Spleen (tissue), 7 donors: ENCODE measurements around the gene OSMR.

Experiments used
- POLR2A ChIP-seq, 3 donors: fragments of 450-650 bp; IDR thresholded peaks; one replicate each; pipeline ENCODE4 v1.5.1; 2017; ENCODE audit warnings: antibody characterized with exemption in 3 of 3, mild to moderate bottlenecking in 1 of 3
- POLR2AphosphoS5 ChIP-seq, 3 donors: sonication (generic); formaldehyde crosslinking; IDR thresholded peaks; one replicate each; pipeline ENCODE4 v1.5.1; 2017; ENCODE audit warnings: antibody characterized with exemption in 3 of 3
- TF ChIP-seq, protein P1 (sequence below), 11 experiments: fragments of 200-600 bp in 7 of 11; fragments of 450-650 bp in 4 of 11; sonication (generic) in 4 of 11; IDR thresholded peaks in 8 of 11; conservative IDR thresholded peaks in 3 of 11; 1 replicate in 7 of 11; 2 replicates in 4 of 11; pipeline versions ENCODE4 v1.4.0 to v1.8.0; 2016 to 2021; ENCODE audit warnings: antibody characterized with exemption in 11 of 11, inconsistent platforms in 4 of 11, mild to moderate bottlenecking in 1 of 11
- donor health status: DM: no; HTN: no; CAD: no; lungs with moderate emphysema.
- donor health status: DM: no; HTN: no; CAD: no.
- donor health status: DM: no; HTN: no; CAD: no.

DNA sequence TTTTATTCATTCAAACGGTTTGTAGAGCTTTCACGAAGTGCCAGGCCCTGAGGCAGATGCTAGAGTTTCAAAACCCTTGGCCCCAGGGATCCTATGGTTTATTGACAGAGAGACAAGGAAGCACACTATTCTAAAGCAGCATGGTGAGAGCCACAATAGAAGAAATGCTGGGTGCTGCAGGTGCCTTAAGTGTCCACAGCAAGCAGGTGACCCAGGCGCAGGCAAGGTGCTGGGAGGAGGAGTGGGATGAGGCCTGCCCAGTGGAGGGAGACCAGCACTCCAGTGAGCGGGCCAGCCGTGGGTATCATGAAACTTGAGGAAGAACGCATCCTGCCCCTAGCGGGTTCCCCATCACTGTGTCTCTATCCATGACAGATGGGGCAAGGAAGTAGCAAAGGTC, 71.0 kb downstream of the OSMR start:
- TF ChIP-seq, protein P1, sequence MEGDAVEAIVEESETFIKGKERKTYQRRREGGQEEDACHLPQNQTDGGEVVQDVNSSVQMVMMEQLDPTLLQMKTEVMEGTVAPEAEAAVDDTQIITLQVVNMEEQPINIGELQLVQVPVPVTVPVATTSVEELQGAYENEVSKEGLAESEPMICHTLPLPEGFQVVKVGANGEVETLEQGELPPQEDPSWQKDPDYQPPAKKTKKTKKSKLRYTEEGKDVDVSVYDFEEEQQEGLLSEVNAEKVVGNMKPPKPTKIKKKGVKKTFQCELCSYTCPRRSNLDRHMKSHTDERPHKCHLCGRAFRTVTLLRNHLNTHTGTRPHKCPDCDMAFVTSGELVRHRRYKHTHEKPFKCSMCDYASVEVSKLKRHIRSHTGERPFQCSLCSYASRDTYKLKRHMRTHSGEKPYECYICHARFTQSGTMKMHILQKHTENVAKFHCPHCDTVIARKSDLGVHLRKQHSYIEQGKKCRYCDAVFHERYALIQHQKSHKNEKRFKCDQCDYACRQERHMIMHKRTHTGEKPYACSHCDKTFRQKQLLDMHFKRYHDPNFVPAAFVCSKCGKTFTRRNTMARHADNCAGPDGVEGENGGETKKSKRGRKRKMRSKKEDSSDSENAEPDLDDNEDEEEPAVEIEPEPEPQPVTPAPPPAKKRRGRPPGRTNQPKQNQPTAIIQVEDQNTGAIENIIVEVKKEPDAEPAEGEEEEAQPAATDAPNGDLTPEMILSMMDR (IDR thresholded peaks at IDR 0.05 in 8 of 11, conservative IDR thresholded peaks at IDR 0.05 in 3 of 11) = no peak
- TF ChIP-seq POLR2A (IDR thresholded peaks at IDR 0.05) (no peak), POLR2AphosphoS5 (IDR thresholded peaks at IDR 0.05) (no peak)
